A549 (cell line): ENCODE results near the gene TBC1D10A. TPM values are rescaled to one million over a fixed set of nuclear protein-coding genes. Genes with fewer than 3 reads are reported as not detected.

ENCODE experiments used
- ATAC-seq, 2 experiments: fragments of 200-7000 bp in 1 of 2; fragments of >200 bp in 1 of 2; cut with Nextera tagmentation in 1 of 2; cut with Tn5 transposase in 1 of 2; 3 replicates each; pipeline versions ENCODE4 v1.8.0 to v1.9.1; 2018 to 2020; ENCODE audit warnings: mild to moderate bottlenecking in 1 of 2, moderate library complexity in 1 of 2
- CTCF ChIA-PET: fragments of 300-600 bp; sonication (Branson Sonifier 250); formaldehyde crosslinking; extraction: SDS; loops from one replicate; lab custom pipeline; 2021; ENCODE audit warnings: antibody characterized with exemption, inconsistent platforms; lab: Yijun Ruan, JAX
- POLR2A ChIA-PET: fragments of 350-600 bp; formaldehyde crosslinking; extraction: SDS; loops from one replicate; lab custom pipeline; 2021; ENCODE audit warnings: antibody characterized with exemption, inconsistent platforms; lab: Yijun Ruan, JAX
- DNase-seq, 2 experiments: peaks; one replicate each; pipeline versions ENCODE4 v3.0.0 to v3.0.0-alpha.2; 2011 to 2016; ENCODE audit warnings: low read depth in 1 of 2, low spot score in 1 of 2
- FAIRE-seq: peaks from 2 replicates; lab custom pipeline; 2011; peaks lifted over from hg19 to GRCh38; lab: Jason Lieb, UNC
- H3K27ac ChIP-seq, 2 experiments: fragments of >200 bp; sonication (Bioruptor Twin); formaldehyde crosslinking; 3 replicates each; pipeline ENCODE4 v1.5.1; 2016 to 2017
- H3K4me1 ChIP-seq: fragments of >200 bp; sonication (Bioruptor Twin); formaldehyde crosslinking; 3 replicates; pipeline ENCODE4 v1.6.1; 2016
- H3K4me2 ChIP-seq: fragments of >200 bp; sonication (Bioruptor Twin); formaldehyde crosslinking; 3 replicates; pipeline ENCODE4 v1.6.1; 2016
- H3K4me3 ChIP-seq: fragments of >200 bp; sonication (Bioruptor Twin); formaldehyde crosslinking; 3 replicates; pipeline ENCODE4 v1.5.1; 2016
- H3K9me3 ChIP-seq: fragments of >200 bp; sonication (Bioruptor Twin); formaldehyde crosslinking; 3 replicates; pipeline ENCODE4 v1.6.1; 2016
- BHLHE40 ChIP-seq: IDR thresholded peaks from 2 replicates; pipeline ENCODE4 v1.6.1; 2012; ENCODE audit warnings: low read depth, low read length, inconsistent platforms
- CBX2 ChIP-seq: fragments of 200-600 bp; sonication (generic); IDR thresholded peaks from 2 replicates; pipeline ENCODE4 v1.6.1; 2016; ENCODE audit warnings: low read depth, mild to moderate bottlenecking, borderline replicate concordance
- CTCF ChIP-seq: fragments of >200 bp; sonication (Bioruptor Twin); formaldehyde crosslinking; IDR thresholded peaks from 3 replicates; pipeline ENCODE4 v1.5.1; 2016
- EHF ChIP-seq: fragments of 250-450 bp; sonication (Bioruptor Pico); IDR thresholded peaks from 2 replicates; pipeline ENCODE4 v1.5.0; 2020; ENCODE audit warnings: mild to moderate bottlenecking
- EHMT2 ChIP-seq: fragments of 200-600 bp; sonication (generic); IDR thresholded peaks from 2 replicates; pipeline ENCODE4 v1.6.1; 2016; ENCODE audit warnings: antibody characterized with exemption, low read depth, mild to moderate bottlenecking, moderate library complexity
- FOSB ChIP-seq: fragments of 250-450 bp; sonication (Bioruptor Pico); IDR thresholded peaks from 2 replicates; pipeline ENCODE4 v1.5.0; 2020; ENCODE audit warnings: mild to moderate bottlenecking, moderate library complexity
- FOXS1 ChIP-seq: fragments of 250-450 bp; sonication (Bioruptor Pico); IDR thresholded peaks from 2 replicates; pipeline ENCODE4 v1.5.0; 2020; ENCODE audit warnings: mild to moderate bottlenecking, moderate library complexity
- HES2 ChIP-seq: fragments of >200 bp; sonication (Bioruptor Twin); formaldehyde crosslinking; IDR thresholded peaks from 2 replicates; pipeline ENCODE4 v1.6.1; 2016
- HEYL ChIP-seq: fragments of 250-450 bp; sonication (Bioruptor Pico); IDR thresholded peaks from 2 replicates; pipeline ENCODE4 v1.8.0; 2021; ENCODE audit warnings: mild to moderate bottlenecking, moderate library complexity
- HOXB13 ChIP-seq: fragments of 250-450 bp; sonication (Bioruptor Pico); IDR thresholded peaks from 2 replicates; pipeline ENCODE4 v1.5.0; 2020; ENCODE audit warnings: low read depth, mild to moderate bottlenecking, moderate library complexity
- HOXB5 ChIP-seq: fragments of 250-450 bp; sonication (Bioruptor Pico); IDR thresholded peaks from 2 replicates; pipeline ENCODE4 v1.5.0; 2020; ENCODE audit warnings: mild to moderate bottlenecking, moderate library complexity
- JUN ChIP-seq, 2 experiments: fragments of >200 bp; sonication (Bioruptor Twin); formaldehyde crosslinking; IDR thresholded peaks; 2 replicates in 1 of 2; 3 replicates in 1 of 2; pipeline ENCODE4 v1.6.1; 2016 to 2017
- KDM1A ChIP-seq: fragments of 200-600 bp; sonication (generic); IDR thresholded peaks from 2 replicates; pipeline ENCODE4 v1.6.1; 2016; ENCODE audit warnings: low read depth, mild to moderate bottlenecking
- NFE2L2 ChIP-seq: fragments of 150-350 bp; conservative IDR thresholded peaks from 2 replicates; pipeline ENCODE4 v1.6.1; 2014; ENCODE audit warnings: low read length
- NPAS2 ChIP-seq: fragments of 250-450 bp; sonication (Bioruptor Pico); IDR thresholded peaks from 2 replicates; pipeline ENCODE4 v1.8.0; 2022; ENCODE audit warnings: mild to moderate bottlenecking, moderate library complexity, borderline replicate concordance
- PHF8 ChIP-seq: fragments of 200-600 bp; sonication (generic); IDR thresholded peaks from 2 replicates; pipeline ENCODE4 v1.6.1; 2016; ENCODE audit warnings: low read depth, mild to moderate bottlenecking, antibody characterized with exemption, moderate library complexity, borderline replicate concordance
- POLR2AphosphoS2 ChIP-seq: conservative IDR thresholded peaks from 2 replicates; pipeline ENCODE4 v1.6.1; 2012; ENCODE audit warnings: low read length, improper control_type of control experiment, inconsistent platforms
- RAD21 ChIP-seq, 2 experiments: fragments of >200 bp in 1 of 2; sonication (Bioruptor Twin) in 1 of 2; formaldehyde crosslinking in 1 of 2; IDR thresholded peaks in 1 of 2; conservative IDR thresholded peaks in 1 of 2; 2 replicates in 1 of 2; 3 replicates in 1 of 2; pipeline ENCODE4 v1.6.1; 2012 to 2018; ENCODE audit warnings: inconsistent platforms in 1 of 2
- RCOR1 ChIP-seq: fragments of 150-350 bp; IDR thresholded peaks from 2 replicates; pipeline ENCODE4 v1.6.1; 2014; ENCODE audit warnings: antibody characterized with exemption, low read length, low read depth
- RFX5 ChIP-seq: fragments of 450-650 bp; IDR thresholded peaks from 2 replicates; pipeline ENCODE4 v1.7.1; 2014; ENCODE audit warnings: antibody characterized with exemption, mild to moderate bottlenecking, moderate library complexity
- SMC3 ChIP-seq: fragments of >200 bp; sonication (Bioruptor Twin); formaldehyde crosslinking; IDR thresholded peaks from 3 replicates; pipeline ENCODE4 v1.6.1; 2018; ENCODE audit warnings: inconsistent platforms
- ZC3H11A ChIP-seq: fragments of 450-650 bp; IDR thresholded peaks from 2 replicates; pipeline ENCODE4 v1.6.1; 2014; ENCODE audit warnings: antibody characterized with exemption, mild to moderate bottlenecking
- ZFP36 ChIP-seq: fragments of 450-650 bp; IDR thresholded peaks from 2 replicates; pipeline ENCODE4 v1.6.1; 2014; ENCODE audit warnings: borderline replicate concordance; ENCODE audit not compliant: partially characterized antibody
- ZNF302 ChIP-seq: fragments of 250-450 bp; sonication (Bioruptor Pico); IDR thresholded peaks from 2 replicates; pipeline ENCODE4 v1.9.0; 2021; ENCODE audit warnings: inconsistent platforms, mild to moderate bottlenecking, moderate library complexity
- ZSCAN20 ChIP-seq: fragments of 250-450 bp; sonication (Bioruptor Pico); IDR thresholded peaks from 2 replicates; pipeline ENCODE4 v1.8.0; 2022; ENCODE audit warnings: mild to moderate bottlenecking, moderate library complexity
- WGBS: methylation state at CpG from one replicate; pipeline ENCODE4 v1.1.6; 2017; ENCODE audit errors: missing lambda C conversion rate; 5-methylcytosine and 5-hydroxymethylcytosine counted together
- polyA plus RNA-seq, 4 experiments: library from polyadenylated mRNA; depleted of rRNA in 3 of 4; stranded (reverse); fragments of >200 nt; fragmentation: RNase III in 1 of 4; extraction: RNeasy Plus Mini Kit Qiagen cat#74134 plus additional on column Dnase treatment in 1 of 4; gene quantifications; 2 replicates in 3 of 4; 3 replicates in 1 of 4; pipeline ENCODE4 v1.2.3, GENCODE V29; 2011 to 2017
- TF ChIP-seq, protein P1 (sequence below): IDR thresholded peaks from 2 replicates; pipeline ENCODE4 v1.6.1; 2012
- TF ChIP-seq, protein P2 (sequence below): IDR thresholded peaks from 2 replicates; pipeline ENCODE4 v1.6.1; 2012; ENCODE audit warnings: low read depth, borderline replicate concordance
- TF ChIP-seq, protein P3 (sequence below): fragments of >200 bp; sonication (Bioruptor Twin); formaldehyde crosslinking; IDR thresholded peaks from 3 replicates; pipeline ENCODE4 v1.6.1; 2016

Gene TBC1D10A
- polyA plus RNA-seq, 2 of the 4 experiments (the other 2 are of a cell fraction): 5.8 to 6.8 TPM

GRCh38 chr22:30361916-30362650 lies 35.3 kb upstream of the TBC1D10A start:
- Histone ChIP-seq H3K27ac (no peak overlapping the region), H3K4me3 (no peak overlapping the region), H3K4me2 (no peak overlapping the region), H3K4me1 (0 out of 3 replicates have a peak, but pooled peaks cover 3% of the 10 kb centered on the region), H3K9me3 (no peaks in the 10 kb centered on the region)
- ChIA-PET POLR2A (no interaction called here), CTCF (interaction anchor here (1.4 kb wide), 1 partner anchor 24 kb away, joined by 3 read pairs; the partner anchor contains the start of gene RNF215)
- TF ChIP-seq HES2 (no peak), POLR2AphosphoS2 (no peak), NPAS2 (CRISPR knock-in tag) (no peak), HOXB5 (CRISPR knock-in tag) (no peak), RAD21 (conservative IDR thresholded peaks at IDR 0.05 in 1 of 2, IDR thresholded peaks at IDR 0.05 in 1 of 2) (no peak), BHLHE40 (no peak), KDM1A (no peak), ZSCAN20 (no peak), NFE2L2 (no peak), CBX2 (no peak), HEYL (CRISPR knock-in tag) (no peak), EHF (CRISPR knock-in tag) (no peak), CTCF (no peak), HOXB13 (no peak)
- TF ChIP-seq, protein P1, sequence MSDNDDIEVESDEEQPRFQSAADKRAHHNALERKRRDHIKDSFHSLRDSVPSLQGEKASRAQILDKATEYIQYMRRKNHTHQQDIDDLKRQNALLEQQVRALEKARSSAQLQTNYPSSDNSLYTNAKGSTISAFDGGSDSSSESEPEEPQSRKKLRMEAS: no peak
- FAIRE-seq: no peak
- ATAC-seq: no peak
- 74% methylated on average over 9 of the region's 10 CpGs for WGBS
- no peak for DNase-seq

DNA sequence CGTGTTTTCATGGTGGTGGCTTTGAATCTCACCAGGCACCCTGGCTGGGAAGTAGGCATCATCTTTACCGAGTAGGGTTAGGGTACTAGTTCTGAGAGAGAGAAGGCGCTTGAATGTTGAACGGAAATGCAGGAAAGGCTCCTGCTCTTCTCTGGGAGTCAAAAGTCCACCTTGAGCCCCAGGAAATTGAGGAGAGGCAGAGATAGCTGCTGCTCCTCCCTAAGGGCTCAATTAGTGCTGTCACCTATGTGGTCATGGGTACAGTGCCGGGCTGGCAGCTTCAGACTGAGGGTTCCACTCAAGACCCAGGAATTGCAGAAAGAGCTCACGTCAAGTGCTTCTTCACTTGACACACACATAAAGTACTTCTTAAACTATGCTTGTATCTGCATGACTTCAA lies 31.8 kb upstream of the TBC1D10A start:
- 86% methylated on average over 6 of the region's 6 CpGs for WGBS
- DNase-seq: no peak
- H3K9me3 ChIP-seq: no peaks in the 10 kb centered on the region
- H3K27ac ChIP-seq: no peak overlapping the region
- FAIRE-seq: no peak
- H3K4me2 ChIP-seq: no peak overlapping the region
- ATAC-seq: no peak
- no peak for TF ChIP-seq ZNF302 (CRISPR knock-in tag)
- TF ChIP-seq RCOR1: no peak
- no peak for TF ChIP-seq ZC3H11A
- TF ChIP-seq, protein P2, sequence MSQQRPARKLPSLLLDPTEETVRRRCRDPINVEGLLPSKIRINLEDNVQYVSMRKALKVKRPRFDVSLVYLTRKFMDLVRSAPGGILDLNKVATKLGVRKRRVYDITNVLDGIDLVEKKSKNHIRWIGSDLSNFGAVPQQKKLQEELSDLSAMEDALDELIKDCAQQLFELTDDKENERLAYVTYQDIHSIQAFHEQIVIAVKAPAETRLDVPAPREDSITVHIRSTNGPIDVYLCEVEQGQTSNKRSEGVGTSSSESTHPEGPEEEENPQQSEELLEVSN: no peak
- no peak for TF ChIP-seq EHMT2
- no peak for TF ChIP-seq RFX5
- no peak for TF ChIP-seq KDM1A
- no peak for TF ChIP-seq FOXS1
- TF ChIP-seq FOSB (CRISPR knock-in tag): no peak
- no peak for TF ChIP-seq BHLHE40
- TF ChIP-seq PHF8: no peak
- no peak for TF ChIP-seq HEYL (CRISPR knock-in tag)
- TF ChIP-seq NFE2L2: no peak
- no peak for TF ChIP-seq EHF (CRISPR knock-in tag)
- TF ChIP-seq, protein P3, sequence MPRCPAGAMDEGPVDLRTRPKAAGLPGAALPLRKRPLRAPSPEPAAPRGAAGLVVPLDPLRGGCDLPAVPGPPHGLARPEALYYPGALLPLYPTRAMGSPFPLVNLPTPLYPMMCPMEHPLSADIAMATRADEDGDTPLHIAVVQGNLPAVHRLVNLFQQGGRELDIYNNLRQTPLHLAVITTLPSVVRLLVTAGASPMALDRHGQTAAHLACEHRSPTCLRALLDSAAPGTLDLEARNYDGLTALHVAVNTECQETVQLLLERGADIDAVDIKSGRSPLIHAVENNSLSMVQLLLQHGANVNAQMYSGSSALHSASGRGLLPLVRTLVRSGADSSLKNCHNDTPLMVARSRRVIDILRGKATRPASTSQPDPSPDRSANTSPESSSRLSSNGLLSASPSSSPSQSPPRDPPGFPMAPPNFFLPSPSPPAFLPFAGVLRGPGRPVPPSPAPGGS: no peak
- TF ChIP-seq CTCF: no peak
- no peak for TF ChIP-seq SMC3
- no peak for TF ChIP-seq HOXB5 (CRISPR knock-in tag)
- TF ChIP-seq ZFP36: no peak
- TF ChIP-seq JUN (IDR thresholded peaks at IDR 0.05): no peak
- CTCF ChIA-PET: interaction anchor here (2.3 to 2.9 kb wide), 2 partner anchors 30 to 96 kb away, joined by 5 to 8 read pairs; no protein-coding TSS in a partner anchor
- POLR2A ChIA-PET: interaction anchor here (2.6 kb wide), 1 partner anchor 10 kb away, joined by 13 read pairs; no protein-coding TSS in a partner anchor
- no peak overlapping the region for H3K4me3 ChIP-seq
- peaks cover 18% of the 10 kb centered on the region; the same call in 1 of the 3 replicates for H3K4me1 ChIP-seq
